Activated T-helper 2 cell treated with anti-CD3 and anti-CD28 coated beads, Interferon-gamma antibody, Interleukin-2, Interleukin-4, amounts not matched to agents 10 μg/mL and 5 μg/mL and 100 μg/mL, durations not matched to agents 14 hours and 24 hours and 36 hours (primary cell): Measurements from ENCODE around the gene F7. TPM values are rescaled to one million over a fixed set of nuclear protein-coding genes. Genes with fewer than 3 reads are reported as not detected.
"Not testable (repeated sequence)": the region's sequence is repeated elsewhere in the genome, so short reads cannot be mapped to it uniquely, and the experiment has no call there.

Experiments
- DNase-seq: peaks from one replicate; pipeline ENCODE4 v3.0.0; 2021; ENCODE audit warnings: low spot score
- H3K27ac Mint-ChIP-seq: one replicate; pipeline ENCODE4 v1.8.0; 2021; ENCODE audit warnings: mixed read lengths
- H3K27me3 Mint-ChIP-seq: one replicate; pipeline ENCODE4 v1.8.0; 2021; ENCODE audit warnings: low read depth, mixed read lengths
- H3K36me3 Mint-ChIP-seq: one replicate; pipeline ENCODE4 v1.8.0; 2021; ENCODE audit warnings: low read depth, mixed read lengths
- H3K4me1 Mint-ChIP-seq: one replicate; pipeline ENCODE4 v1.8.0; 2021; ENCODE audit warnings: low read depth, mixed read lengths
- H3K4me3 Mint-ChIP-seq: one replicate; pipeline ENCODE4 v1.8.0; 2021; ENCODE audit warnings: low read depth, mild to moderate bottlenecking, moderate library complexity, mixed read lengths
- H3K9me3 Mint-ChIP-seq: one replicate; pipeline ENCODE4 v1.8.0; 2021; ENCODE audit warnings: mixed read lengths
- intact Hi-C: fragments of 100-400 bp; cut with micrococcal nuclease; formaldehyde crosslinking; loops from one replicate; pipeline ENCODE4 v1.15.1; 2023
- total RNA-seq: library from RNA; stranded (reverse); gene quantifications from 2 replicates; pipeline ENCODE4 v1.2.3, GENCODE V29; 2022

F7 gene
- total RNA-seq, 1 donor from 2014 or later = not detected

DNA sequence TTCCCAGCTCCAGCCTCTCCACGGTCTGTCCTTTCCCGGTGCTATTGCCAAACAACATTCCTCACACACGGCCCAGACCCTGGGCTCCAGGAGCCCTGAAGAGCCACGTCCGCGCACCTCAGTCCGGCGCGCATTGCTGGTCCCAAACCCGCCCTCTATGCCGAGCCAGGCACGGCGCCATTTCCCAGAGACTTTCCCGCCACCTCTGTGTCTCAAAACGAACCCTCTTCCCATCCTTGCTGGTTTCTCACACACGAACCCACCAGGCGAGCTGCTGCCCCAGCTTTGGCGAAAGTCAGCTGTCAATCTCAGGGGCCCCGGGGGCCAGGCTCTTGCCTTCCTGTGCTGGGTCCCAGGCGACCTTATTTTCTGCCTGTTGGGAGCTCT lies 28.0 kb upstream of the F7 start:
- no peak overlapping the region for H3K4me3 Mint-ChIP-seq
- H3K36me3 Mint-ChIP-seq = no peaks in the 10 kb centered on the region
- H3K27ac Mint-ChIP-seq = no peak overlapping the region
- no peak for DNase-seq
- no peaks in the 10 kb centered on the region for H3K9me3 Mint-ChIP-seq
- no peaks in the 10 kb centered on the region for H3K27me3 Mint-ChIP-seq
- no peaks in the 10 kb centered on the region for H3K4me1 Mint-ChIP-seq
- intact Hi-C loops = no loop called here

DNA sequence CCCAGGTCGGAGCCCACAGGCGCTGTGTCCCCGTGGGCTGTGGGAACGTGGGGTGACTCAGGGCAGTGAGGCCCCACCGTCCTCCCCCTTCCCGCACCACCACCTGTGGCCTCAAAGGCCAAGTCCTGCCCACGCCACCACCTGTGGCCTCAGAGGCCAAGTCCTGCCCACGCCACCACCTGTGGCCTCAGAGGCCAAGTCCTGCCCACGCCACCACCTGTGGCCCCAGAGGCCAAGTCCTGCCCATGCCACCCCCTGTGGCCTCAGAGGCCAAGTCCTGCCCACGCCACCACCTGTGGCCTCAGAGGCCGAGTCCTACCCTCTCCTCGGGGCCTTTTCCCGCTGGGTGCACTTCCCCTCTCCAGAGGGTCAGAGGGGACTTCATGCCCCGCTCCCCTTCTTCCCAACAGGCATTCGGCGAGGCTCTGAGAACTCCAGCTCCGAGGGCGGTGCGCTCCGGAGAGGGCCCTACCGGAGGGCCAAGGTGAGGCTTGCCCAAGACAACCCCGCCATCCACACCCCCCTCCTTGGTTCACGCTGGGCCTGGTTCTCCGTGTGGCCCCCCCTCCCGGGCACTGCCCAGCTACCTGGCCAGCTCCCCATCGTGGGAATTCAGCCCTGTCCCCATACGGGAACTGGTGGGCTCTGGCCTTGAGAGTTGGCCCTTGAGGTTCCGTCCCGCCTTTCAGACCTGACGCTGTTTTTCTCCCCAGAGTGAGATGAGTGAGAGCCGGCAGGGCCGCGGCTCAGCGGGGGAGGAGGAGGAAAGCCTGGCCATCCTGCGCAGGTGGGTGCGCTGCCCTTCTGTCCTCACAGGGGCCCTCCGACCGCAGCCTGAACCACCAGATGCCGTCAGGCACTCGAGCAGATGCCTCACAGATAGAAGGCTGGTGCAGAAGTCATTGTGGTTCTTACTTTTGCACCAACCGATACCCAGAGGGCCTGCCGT lies 27.4 kb upstream of the F7 start:
- Mint-ChIP-seq H3K27me3 (no peaks in the 10 kb centered on the region), H3K9me3 (no peaks in the 10 kb centered on the region), H3K36me3 (no peaks in the 10 kb centered on the region), H3K4me3 (no peak overlapping the region), H3K27ac (no peak overlapping the region), H3K4me1 (no peaks in the 10 kb centered on the region)
- no peak for DNase-seq
- intact Hi-C loops = no loop called here

DNA sequence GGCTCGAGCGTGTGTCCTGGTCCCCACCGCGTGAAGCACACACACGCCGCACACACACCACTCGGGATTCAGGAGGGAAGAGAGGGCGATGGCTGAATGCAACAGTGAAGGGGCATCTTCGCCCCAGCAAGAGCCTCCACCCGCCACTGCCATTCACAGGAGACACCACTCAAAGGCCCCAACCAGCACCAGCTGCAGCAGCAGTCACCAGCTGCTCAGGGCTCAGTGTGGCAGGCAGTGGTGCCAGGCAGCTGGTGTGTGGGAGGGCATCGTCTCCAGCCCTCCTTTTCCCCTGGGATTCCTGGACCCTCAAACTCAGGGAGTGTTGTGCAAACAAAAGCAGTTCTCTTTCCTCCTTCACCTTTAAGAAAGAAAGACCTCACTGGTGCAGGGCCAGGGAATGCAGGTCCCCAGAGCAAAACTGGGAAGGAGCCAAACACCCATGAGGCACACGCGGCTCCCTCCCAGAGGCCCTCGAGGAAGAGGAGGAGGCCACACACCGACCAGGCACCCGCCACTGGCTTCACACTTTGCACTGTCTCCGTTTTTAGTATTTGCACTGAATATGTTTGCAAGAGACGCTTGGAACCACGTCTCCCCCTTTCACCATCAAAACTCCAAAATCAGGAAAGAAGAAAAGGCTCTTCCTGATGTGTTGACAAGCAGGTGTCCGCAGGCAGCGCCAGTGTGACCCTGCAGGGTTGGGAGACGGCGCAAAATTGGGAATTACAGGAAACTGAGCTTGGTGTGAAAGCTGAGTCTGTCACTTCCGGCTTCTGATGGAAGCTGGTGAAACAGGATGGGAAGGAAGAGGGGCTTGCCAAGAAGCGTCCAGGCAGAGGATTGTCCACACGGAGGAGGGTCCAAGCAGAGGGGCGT lies 26.4 kb upstream of the F7 start:
- H3K9me3 Mint-ChIP-seq = no peaks in the 10 kb centered on the region
- no peaks in the 10 kb centered on the region for H3K36me3 Mint-ChIP-seq
- H3K4me3 Mint-ChIP-seq = no peak overlapping the region
- DNase-seq = no peak
- H3K27ac Mint-ChIP-seq = no peak overlapping the region
- intact Hi-C loops = no loop called here
- H3K27me3 Mint-ChIP-seq = no peaks in the 10 kb centered on the region
- no peaks in the 10 kb centered on the region for H3K4me1 Mint-ChIP-seq

DNA sequence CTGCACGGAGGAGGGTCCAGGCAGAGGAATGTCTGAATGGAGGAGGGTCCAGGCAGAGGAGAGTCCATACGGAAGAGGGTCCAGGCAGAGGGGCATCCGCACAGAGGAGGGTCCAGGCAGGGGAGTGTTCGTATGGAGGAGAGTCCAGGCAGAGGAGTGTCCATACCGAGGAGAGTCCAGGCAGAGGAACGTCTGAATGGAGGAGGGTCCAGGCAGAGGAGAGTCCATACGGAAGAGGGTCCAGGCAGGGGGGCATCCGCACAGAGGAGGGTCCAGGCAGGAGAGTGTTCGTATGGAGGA lies 25.9 kb upstream of the F7 start:
- DNase-seq, H3K27ac Mint-ChIP-seq, H3K27me3 Mint-ChIP-seq, H3K9me3 Mint-ChIP-seq, H3K4me3 Mint-ChIP-seq, H3K36me3 Mint-ChIP-seq, H3K4me1 Mint-ChIP-seq, intact Hi-C loops: not testable (repeated sequence)

DNA sequence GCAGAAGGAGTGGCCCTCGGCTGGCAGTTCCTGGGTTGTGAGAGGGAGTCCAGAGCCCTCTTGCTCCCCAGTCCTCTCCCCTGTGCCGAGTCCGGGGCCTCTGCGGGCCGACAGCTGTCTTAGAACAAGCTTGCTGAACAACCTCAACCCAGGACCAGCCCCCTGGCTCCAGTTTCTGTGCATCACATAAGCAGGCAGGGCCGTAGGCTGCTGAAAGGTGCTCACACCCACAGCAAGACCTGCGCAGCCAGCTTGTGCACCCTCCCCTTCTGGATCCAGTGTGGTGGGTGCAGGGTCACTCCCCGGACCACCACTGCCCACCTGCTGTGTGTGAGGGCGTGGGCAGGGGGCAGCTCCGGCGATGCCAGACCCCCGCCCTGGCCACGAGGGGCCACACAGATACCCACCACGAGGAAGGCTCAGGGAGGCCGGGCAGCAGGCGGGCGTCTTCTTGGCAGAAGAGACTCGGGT lies 25.2 kb upstream of the F7 start:
- no peak for DNase-seq
- Mint-ChIP-seq H3K4me3 (no peak overlapping the region), H3K36me3 (no peaks in the 10 kb centered on the region), H3K27me3 (no peaks in the 10 kb centered on the region), H3K9me3 (no peaks in the 10 kb centered on the region), H3K4me1 (no peaks in the 10 kb centered on the region), H3K27ac (no peak overlapping the region)
- intact Hi-C loops = no loop called here

DNA sequence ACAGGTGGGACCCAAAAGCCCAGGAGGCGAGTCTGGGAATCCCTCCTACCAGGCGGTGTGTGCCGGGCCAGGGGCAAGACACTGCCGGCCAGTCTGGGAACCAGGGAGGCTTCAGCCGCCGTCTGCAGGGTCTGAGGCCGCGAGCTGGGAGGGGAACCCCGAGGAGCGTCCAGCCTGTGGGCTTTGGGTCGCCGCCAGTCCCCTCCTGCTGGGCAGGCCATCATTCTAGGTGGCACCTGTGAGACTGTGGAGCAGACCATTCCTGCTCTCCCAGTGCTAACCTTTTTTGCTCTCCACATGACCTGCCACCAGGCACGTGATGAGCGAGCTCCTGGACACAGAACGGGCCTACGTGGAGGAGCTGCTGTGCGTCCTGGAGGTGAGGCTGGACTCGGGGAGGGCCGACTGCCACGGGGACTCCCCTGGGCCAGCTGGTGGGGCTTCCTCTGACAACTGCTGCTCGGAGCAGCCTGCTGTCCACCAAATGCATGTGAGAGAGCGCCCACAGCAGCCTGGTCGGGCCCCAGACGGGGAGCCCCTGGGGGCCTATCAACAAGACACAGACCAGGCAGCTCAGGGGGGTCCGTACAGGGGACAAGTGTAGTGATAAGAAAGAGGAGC lies 24.6 kb upstream of the F7 start:
- no peak for DNase-seq
- H3K4me3 Mint-ChIP-seq = no peak overlapping the region
- H3K27me3 Mint-ChIP-seq = no peaks in the 10 kb centered on the region
- no peaks in the 10 kb centered on the region for H3K36me3 Mint-ChIP-seq
- intact Hi-C loops = no loop called here
- H3K27ac Mint-ChIP-seq = no peak overlapping the region
- H3K4me1 Mint-ChIP-seq = no peaks in the 10 kb centered on the region
- H3K9me3 Mint-ChIP-seq = no peaks in the 10 kb centered on the region

DNA sequence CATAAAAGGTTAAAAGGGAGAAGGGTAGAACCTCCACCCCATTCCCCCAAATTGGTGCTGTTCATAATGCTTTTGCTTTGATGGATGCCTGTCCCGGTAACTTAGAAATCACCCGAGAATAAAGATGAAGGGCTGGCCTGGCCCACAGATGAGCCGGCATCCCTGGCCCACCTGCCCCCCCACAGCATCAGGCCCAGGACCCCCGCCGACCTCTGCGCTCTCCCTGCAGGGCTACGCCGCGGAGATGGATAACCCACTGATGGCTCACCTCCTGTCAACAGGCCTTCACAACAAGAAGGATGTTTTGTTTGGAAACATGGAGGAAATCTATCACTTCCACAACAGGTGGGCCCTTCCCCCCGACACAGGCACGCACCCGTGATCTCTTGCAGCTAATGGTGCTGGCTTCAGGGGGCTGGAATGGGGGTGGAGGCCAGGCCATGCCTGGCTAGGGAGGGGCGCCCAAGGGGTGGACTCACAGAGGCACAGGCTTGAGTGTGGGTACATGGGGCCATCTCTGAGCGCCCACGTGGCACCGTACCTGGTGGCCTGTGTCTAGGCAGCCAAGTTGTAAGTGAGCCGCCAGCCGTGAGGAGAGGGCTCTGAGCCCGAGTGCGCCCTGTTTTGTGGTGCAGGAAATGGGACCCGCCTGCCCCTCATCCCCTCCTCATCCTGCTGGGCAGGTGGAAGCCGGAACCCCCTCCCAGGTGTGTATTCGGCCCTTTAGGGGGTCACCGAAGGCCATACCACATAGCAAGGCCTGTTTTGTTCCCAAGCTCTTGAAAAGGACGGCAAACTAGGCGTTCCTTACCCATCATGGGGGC lies 23.2 kb upstream of the F7 start:
- no peak overlapping the region for H3K27ac Mint-ChIP-seq
- intact Hi-C loops = no loop called here
- no peaks in the 10 kb centered on the region for H3K4me1 Mint-ChIP-seq
- no peaks in the 10 kb centered on the region for H3K27me3 Mint-ChIP-seq
- H3K4me3 Mint-ChIP-seq = no peak overlapping the region
- no peaks in the 10 kb centered on the region for H3K9me3 Mint-ChIP-seq
- H3K36me3 Mint-ChIP-seq = no peaks in the 10 kb centered on the region
- DNase-seq = no peak

DNA sequence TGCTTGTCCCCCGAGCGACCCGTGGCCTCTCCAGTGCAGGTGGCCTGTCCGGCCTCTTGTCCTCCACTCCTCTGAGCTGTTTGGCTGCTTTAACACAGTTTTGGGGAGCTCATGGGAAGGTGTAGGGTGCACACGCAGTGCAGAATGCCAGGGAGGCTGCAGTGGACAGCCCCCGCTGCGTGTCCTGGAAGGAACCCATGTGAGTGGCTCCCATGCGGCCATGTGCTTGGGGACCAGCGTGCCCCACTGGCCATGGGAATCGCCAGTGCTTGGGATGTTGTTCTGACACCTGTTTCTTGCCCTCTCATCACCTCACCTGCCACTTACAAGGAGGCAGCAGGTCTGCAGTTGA lies 22.6 kb upstream of the F7 start:
- H3K27ac Mint-ChIP-seq = no peak overlapping the region
- no peak for DNase-seq
- H3K27me3 Mint-ChIP-seq = no peaks in the 10 kb centered on the region
- no peaks in the 10 kb centered on the region for H3K36me3 Mint-ChIP-seq
- intact Hi-C loops = no loop called here
- no peaks in the 10 kb centered on the region for H3K9me3 Mint-ChIP-seq
- no peak overlapping the region for H3K4me3 Mint-ChIP-seq
- no peaks in the 10 kb centered on the region for H3K4me1 Mint-ChIP-seq

DNA sequence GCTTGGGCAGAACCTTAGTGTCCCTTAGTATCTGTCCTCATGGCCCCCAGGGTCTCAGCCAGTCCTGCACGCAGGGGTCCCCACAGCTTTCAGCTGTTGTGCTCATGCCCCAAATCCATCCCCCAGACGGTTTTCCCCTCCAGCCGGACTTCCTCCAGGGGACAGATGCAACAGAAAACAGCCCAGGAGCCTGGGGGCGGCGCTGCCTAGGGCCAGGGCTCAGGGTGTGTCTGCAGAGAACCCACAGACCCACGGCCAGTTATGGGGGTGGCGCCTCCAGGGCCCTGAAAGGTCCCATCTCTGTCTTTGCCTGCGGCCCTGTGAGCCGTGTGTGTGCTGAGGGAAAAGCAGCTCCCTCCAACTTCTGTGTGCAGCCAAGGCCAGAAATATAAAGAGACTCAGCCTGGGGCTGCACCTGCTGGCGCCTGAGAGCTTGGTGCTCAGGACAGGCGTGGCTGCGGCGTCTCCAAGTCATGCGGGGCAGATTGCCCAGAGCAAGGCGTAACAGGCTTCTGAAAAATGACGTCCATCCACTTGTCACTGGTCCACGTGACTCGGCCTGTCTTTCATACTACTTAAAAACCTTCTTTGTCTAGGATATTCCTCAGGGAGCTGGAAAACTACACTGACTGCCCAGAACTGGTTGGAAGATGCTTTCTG lies 22.1 kb upstream of the F7 start:
- no peak overlapping the region for H3K4me3 Mint-ChIP-seq
- H3K9me3 Mint-ChIP-seq = no peaks in the 10 kb centered on the region
- no peaks in the 10 kb centered on the region for H3K27me3 Mint-ChIP-seq
- no peak overlapping the region for H3K27ac Mint-ChIP-seq
- H3K36me3 Mint-ChIP-seq = no peaks in the 10 kb centered on the region
- intact Hi-C loops = no loop called here
- H3K4me1 Mint-ChIP-seq = no peaks in the 10 kb centered on the region
- no peak for DNase-seq

DNA sequence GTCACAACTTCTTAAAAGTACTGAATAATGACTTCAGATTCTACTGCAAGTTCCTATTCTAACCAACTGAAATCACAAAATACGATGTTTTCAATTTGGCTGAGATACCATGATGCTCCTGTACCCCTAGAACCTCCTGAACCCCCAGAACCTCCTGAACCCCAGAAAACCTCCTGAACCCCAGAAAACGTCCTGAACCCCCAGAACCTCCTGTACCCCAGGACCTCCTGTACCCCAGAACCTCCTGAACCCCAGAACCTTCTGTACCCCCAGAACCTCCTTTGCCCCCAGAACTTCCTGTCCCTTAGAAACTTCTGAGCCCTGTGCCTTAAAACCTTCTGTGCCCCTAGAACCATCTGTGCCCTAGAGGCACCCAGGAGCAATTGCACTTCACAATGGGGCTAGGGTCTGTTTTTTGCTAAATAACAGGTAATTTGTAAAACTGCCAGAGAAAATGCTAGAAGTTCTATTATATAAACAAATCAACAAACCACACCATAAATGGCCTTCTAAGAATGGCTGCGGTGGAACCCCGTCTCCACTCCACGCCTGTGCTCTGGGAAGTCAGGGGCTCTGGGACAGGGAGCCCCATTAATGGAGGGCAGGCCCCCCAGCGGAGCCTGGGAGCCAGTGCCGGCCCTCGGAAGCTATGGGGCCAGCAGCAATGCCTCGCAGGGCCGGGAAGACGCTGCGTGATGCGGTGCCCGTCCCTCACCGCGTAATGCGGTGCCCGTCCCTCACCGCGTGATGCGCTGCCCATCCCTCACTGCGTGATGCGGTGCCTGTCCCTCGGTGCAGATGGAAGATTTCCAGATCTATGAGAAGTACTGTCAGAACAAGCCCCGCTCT lies 21.3 kb upstream of the F7 start:
- H3K9me3 Mint-ChIP-seq = no peaks in the 10 kb centered on the region
- no peak for DNase-seq
- H3K27ac Mint-ChIP-seq = no peak overlapping the region
- intact Hi-C loops = no loop called here
- no peaks in the 10 kb centered on the region for H3K4me1 Mint-ChIP-seq
- no peaks in the 10 kb centered on the region for H3K27me3 Mint-ChIP-seq
- H3K4me3 Mint-ChIP-seq = no peak overlapping the region
- H3K36me3 Mint-ChIP-seq = no peaks in the 10 kb centered on the region

DNA sequence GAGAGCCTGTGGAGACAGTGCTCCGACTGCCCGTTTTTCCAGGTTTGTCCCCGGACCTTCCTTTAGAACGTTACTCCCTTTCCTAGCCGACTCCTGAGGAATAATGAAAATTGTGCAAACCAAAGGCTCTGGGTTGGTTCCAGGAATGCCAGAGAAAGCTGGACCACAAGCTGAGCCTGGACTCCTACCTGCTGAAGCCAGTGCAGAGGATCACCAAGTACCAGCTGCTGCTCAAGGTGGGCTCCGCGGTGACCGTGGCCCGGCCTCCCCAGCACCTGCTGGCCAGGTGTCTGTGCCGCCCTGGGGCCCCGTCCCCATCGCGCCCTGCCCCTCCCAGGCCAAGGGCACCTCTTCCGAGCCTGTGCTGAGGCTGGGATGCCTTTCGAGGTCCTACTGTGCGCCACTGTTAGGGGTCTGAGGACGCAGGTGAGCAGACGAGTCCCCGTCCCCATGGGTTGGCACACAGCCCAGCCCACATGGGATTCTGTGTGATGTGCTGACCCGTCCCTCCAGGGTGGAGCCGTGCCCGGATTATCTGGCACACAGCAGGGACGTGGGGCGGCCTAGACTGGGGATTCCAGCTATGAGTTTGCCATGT lies 20.5 kb upstream of the F7 start:
- Mint-ChIP-seq H3K4me1 (no peaks in the 10 kb centered on the region), H3K36me3 (no peaks in the 10 kb centered on the region), H3K27ac (no peak overlapping the region), H3K27me3 (no peaks in the 10 kb centered on the region), H3K4me3 (no peak overlapping the region), H3K9me3 (no peaks in the 10 kb centered on the region)
- intact Hi-C loops = no loop called here
- no peak for DNase-seq
